SK-N-SH treated with all-trans-retinoic acid at 6 μM for 48 hours (cell line): ENCODE measurements around the gene CCNY.

Source experiments
- ATAC-seq: fragments of 200-7000 bp; cut with Tn5 transposase; 3 replicates; pipeline ENCODE4 v1.9.1; 2020; ENCODE audit warnings: mild to moderate bottlenecking, moderate library complexity
- ARNTL ChIP-seq: fragments of 450-650 bp; formaldehyde crosslinking; IDR thresholded peaks from 2 replicates; pipeline ENCODE4 v1.5.0; 2020; ENCODE audit warnings: low read depth, mild to moderate bottlenecking, moderate library complexity, borderline replicate concordance
- BACH2 ChIP-seq: fragments of 250-450 bp; sonication (Bioruptor Pico); IDR thresholded peaks from 2 replicates; pipeline ENCODE4 v1.9.0; 2021; ENCODE audit warnings: mild to moderate bottlenecking, borderline replicate concordance
- CREB5 ChIP-seq: fragments of 250-450 bp; sonication (Bioruptor Pico); IDR thresholded peaks from 2 replicates; pipeline ENCODE4 v1.5.1; 2020; ENCODE audit warnings: low read depth, mild to moderate bottlenecking, moderate library complexity
- CSDC2 ChIP-seq: fragments of 250-450 bp; sonication (Bioruptor Pico); IDR thresholded peaks from 2 replicates; pipeline ENCODE4 v1.5.0; 2020; ENCODE audit warnings: mild to moderate bottlenecking, moderate library complexity
- CSRNP3 ChIP-seq: fragments of 250-450 bp; sonication (Bioruptor Pico); IDR thresholded peaks from 2 replicates; pipeline ENCODE4 v1.5.1; 2021; ENCODE audit warnings: mild to moderate bottlenecking, moderate library complexity
- ESRRG ChIP-seq: fragments of 250-450 bp; sonication (Bioruptor Pico); IDR thresholded peaks from 2 replicates; pipeline ENCODE4 v1.6.1; 2021; ENCODE audit warnings: mild to moderate bottlenecking
- GLIS3 ChIP-seq: fragments of 250-450 bp; sonication (Bioruptor Pico); IDR thresholded peaks from 2 replicates; pipeline ENCODE4 v1.5.0; 2020; ENCODE audit warnings: mild to moderate bottlenecking, moderate library complexity
- OSR1 ChIP-seq: fragments of 250-450 bp; sonication (Bioruptor Pico); IDR thresholded peaks from 2 replicates; pipeline ENCODE4 v1.8.0; 2022; ENCODE audit warnings: moderate library complexity, mild to moderate bottlenecking, inconsistent platforms
- PATZ1 ChIP-seq: fragments of 250-450 bp; sonication (Bioruptor Pico); IDR thresholded peaks from 2 replicates; pipeline ENCODE4 v1.8.0; 2020; ENCODE audit warnings: mild to moderate bottlenecking, moderate library complexity, borderline replicate concordance
- POU6F1 ChIP-seq: fragments of 250-450 bp; sonication (Bioruptor Pico); IDR thresholded peaks from 2 replicates; pipeline ENCODE4 v1.8.0; 2021; ENCODE audit warnings: low read depth, mild to moderate bottlenecking, moderate library complexity, borderline replicate concordance
- PPARA ChIP-seq: fragments of 250-450 bp; sonication (Bioruptor Pico); IDR thresholded peaks from 2 replicates; pipeline ENCODE4 v1.5.0; 2020; ENCODE audit warnings: mild to moderate bottlenecking, borderline replicate concordance
- RARB ChIP-seq: fragments of 250-450 bp; sonication (Bioruptor Pico); IDR thresholded peaks from 2 replicates; pipeline ENCODE4 v1.8.0; 2021; ENCODE audit warnings: mild to moderate bottlenecking, moderate library complexity
- SNAI2 ChIP-seq: fragments of 250-450 bp; sonication (Bioruptor Pico); IDR thresholded peaks from 2 replicates; pipeline ENCODE4 v1.5.0; 2020; ENCODE audit warnings: mild to moderate bottlenecking, moderate library complexity
- TCF4 ChIP-seq: fragments of 250-450 bp; sonication (Bioruptor Pico); IDR thresholded peaks from 2 replicates; pipeline ENCODE4 v1.8.0; 2021; ENCODE audit warnings: mild to moderate bottlenecking, moderate library complexity, borderline replicate concordance
- TOX ChIP-seq: fragments of 250-450 bp; sonication (Bioruptor Pico); IDR thresholded peaks from 2 replicates; pipeline ENCODE4 v1.8.0; 2021; ENCODE audit warnings: mild to moderate bottlenecking, moderate library complexity, borderline replicate concordance
- ZC3H10 ChIP-seq: fragments of 250-450 bp; sonication (Bioruptor Pico); IDR thresholded peaks from 2 replicates; pipeline ENCODE4 v1.5.1; 2021; ENCODE audit warnings: mild to moderate bottlenecking, moderate library complexity
- ZFP3 ChIP-seq: fragments of 250-450 bp; sonication (Bioruptor Pico); IDR thresholded peaks from 2 replicates; pipeline ENCODE4 v1.5.0; 2020; ENCODE audit warnings: mild to moderate bottlenecking, moderate library complexity
- ZFP30 ChIP-seq: fragments of 450-650 bp; formaldehyde crosslinking; IDR thresholded peaks from 2 replicates; pipeline ENCODE4 v1.5.0; 2022; ENCODE audit warnings: mild to moderate bottlenecking, moderate library complexity
- ZNF565 ChIP-seq: fragments of 450-650 bp; formaldehyde crosslinking; conservative IDR thresholded peaks from 2 replicates; pipeline ENCODE4 v1.5.0; 2020; ENCODE audit warnings: low read depth, mild to moderate bottlenecking, moderate library complexity
- ZNF70 ChIP-seq: fragments of 450-650 bp; formaldehyde crosslinking; IDR thresholded peaks from 2 replicates; pipeline ENCODE4 v1.5.0; 2020; ENCODE audit warnings: mild to moderate bottlenecking, moderate library complexity
- ZNF8 ChIP-seq: fragments of 450-650 bp; formaldehyde crosslinking; IDR thresholded peaks from 2 replicates; pipeline ENCODE4 v1.5.0; 2020; ENCODE audit warnings: mild to moderate bottlenecking, moderate library complexity

The CCNY gene

GRCh38 chr10:35487336-35488034 lies 151.2 kb downstream of the CCNY start:
- TF ChIP-seq ZFP30 (CRISPR knock-in tag) = no peak
- no peak for TF ChIP-seq ZNF70 (CRISPR knock-in tag)
- no peak for TF ChIP-seq PATZ1 (CRISPR knock-in tag)
- TF ChIP-seq CSDC2 = no peak
- no peak for TF ChIP-seq ZFP3 (CRISPR knock-in tag)
- TF ChIP-seq TCF4 (CRISPR knock-in tag) = no peak
- no peak for TF ChIP-seq OSR1 (CRISPR knock-in tag)
- TF ChIP-seq TOX (CRISPR knock-in tag) = no peak
- TF ChIP-seq PPARA (CRISPR knock-in tag) = no peak
- no peak for TF ChIP-seq RARB (CRISPR knock-in tag)
- no peak for ATAC-seq

- TF ChIP-seq ZFP30 (CRISPR knock-in tag) (no peak), SNAI2 (CRISPR knock-in tag) (no peak), CSDC2 (no peak), BACH2 (CRISPR knock-in tag) (no peak), ESRRG (CRISPR knock-in tag) (no peak), PPARA (CRISPR knock-in tag) (no peak), ZC3H10 (CRISPR knock-in tag) (no peak)
- no peak for ATAC-seq
These were observed 151.9 kb downstream of the CCNY start for GRCh38 chr10:35488228-35488627.

GRCh38 chr10:35492386-35493195 lies 156.3 kb downstream of the CCNY start:
- TF ChIP-seq BACH2 (CRISPR knock-in tag) = no peak
- TF ChIP-seq ZFP30 (CRISPR knock-in tag) = no peak
- no peak for TF ChIP-seq CREB5
- TF ChIP-seq SNAI2 (CRISPR knock-in tag) = no peak
- TF ChIP-seq OSR1 (CRISPR knock-in tag) = no peak
- TF ChIP-seq ZNF70 (CRISPR knock-in tag) = no peak
- no peak for TF ChIP-seq PPARA (CRISPR knock-in tag)
- TF ChIP-seq ZNF8 = no peak
- TF ChIP-seq POU6F1 (CRISPR knock-in tag) = no peak
- TF ChIP-seq ZFP3 (CRISPR knock-in tag) = no peak
- TF ChIP-seq ARNTL (CRISPR knock-in tag) = no peak
- TF ChIP-seq TOX (CRISPR knock-in tag) = no peak
- TF ChIP-seq ZC3H10 (CRISPR knock-in tag) = no peak
- no peak for TF ChIP-seq ESRRG (CRISPR knock-in tag)
- no peak for TF ChIP-seq ZNF565 (CRISPR knock-in tag)
- TF ChIP-seq CSDC2 = no peak
- no peak for TF ChIP-seq GLIS3 (CRISPR knock-in tag)
- no peak for TF ChIP-seq CSRNP3 (CRISPR knock-in tag)
- TF ChIP-seq TCF4 (CRISPR knock-in tag) = no peak
- ATAC-seq = no peak; the same call in 2 of the 3 replicates
